H1 (cell line): Measurements from ENCODE around the gene COLEC11. TPM values are rescaled to one million over a fixed set of nuclear protein-coding genes. Genes with fewer than 3 reads are reported as not detected.

Experiments used
- CTCF ChIA-PET: fragments of 300-600 bp; sonication (Branson Sonifier 250); formaldehyde crosslinking; loops from one replicate; lab custom pipeline; 2021; ENCODE audit not compliant: partially characterized antibody; lab: Charles Lee
- POLR2A ChIA-PET: fragments of 300-600 bp; sonication (Branson Sonifier 250); formaldehyde crosslinking; loops from one replicate; lab custom pipeline; 2021; ENCODE audit warnings: inconsistent platforms; ENCODE audit not compliant: partially characterized antibody; lab: Charles Lee
- DNase-seq, 2 experiments: peaks; one replicate each; pipeline versions ENCODE4 v3.0.0 to v3.0.0-alpha.2; 2010 to 2022; ENCODE audit warnings: low spot score in 2 of 2, low read depth in 1 of 2, mixed read lengths in 1 of 2
- FAIRE-seq: peaks from 2 replicates; lab custom pipeline; 2011; peaks lifted over from hg19 to GRCh38; lab: Jason Lieb, UNC
- H2AFZ ChIP-seq: 2 replicates; pipeline ENCODE4 v1.8.1; 2012; ENCODE audit warnings: low read length, inconsistent platforms
- H2AK5ac ChIP-seq: 2 replicates; pipeline ENCODE4 v1.6.1; 2013; ENCODE audit warnings: low read depth, low read length
- H2BK120ac ChIP-seq: replicated peaks from 2 replicates; pipeline ENCODE3; 2013; ENCODE audit warnings: low read depth, low read length, inconsistent platforms
- H2BK12ac ChIP-seq: 2 replicates; pipeline ENCODE4 v1.6.1; 2013; ENCODE audit warnings: low read depth, low read length
- H2BK15ac ChIP-seq: 2 replicates; pipeline ENCODE4 v1.6.1; 2013; ENCODE audit warnings: low read length
- H2BK20ac ChIP-seq: 2 replicates; pipeline ENCODE4 v1.6.1; 2013; ENCODE audit warnings: low read length
- H2BK5ac ChIP-seq: 2 replicates; pipeline ENCODE4 v1.6.1; 2013; ENCODE audit warnings: low read depth, low read length
- H3K14ac ChIP-seq: 2 replicates; pipeline ENCODE4 v1.6.1; 2013; ENCODE audit warnings: inconsistent platforms; ENCODE audit not compliant: insufficient read length
- H3K18ac ChIP-seq: 2 replicates; pipeline ENCODE4 v1.6.1; 2013; ENCODE audit warnings: low read length; ENCODE audit errors: extremely low read depth
- H3K23ac ChIP-seq: 2 replicates; pipeline ENCODE4 v1.6.1; 2013; ENCODE audit warnings: inconsistent platforms; ENCODE audit not compliant: insufficient read length
- H3K23me2 ChIP-seq: 2 replicates; pipeline ENCODE4 v1.6.1; 2013; ENCODE audit warnings: low read depth, low read length
- H3K27ac ChIP-seq: 2 replicates; pipeline ENCODE4 v1.6.1; 2011; ENCODE audit warnings: low read depth, low read length, inconsistent platforms
- H3K27me3 ChIP-seq, 4 experiments: replicated peaks in 1 of 4; 1 replicate in 1 of 4; 2 replicates in 3 of 4; pipeline versions ENCODE4 v1.6.1 to v1.8.1; 2011 to 2013; ENCODE audit warnings: low read length in 3 of 4, mild to moderate bottlenecking in 3 of 4, inconsistent platforms in 2 of 4, mixed read lengths in 2 of 4, moderate library complexity in 1 of 4; ENCODE audit not compliant: control insufficient read depth in 3 of 4, insufficient read depth in 3 of 4; ENCODE audit errors: extremely low read depth in 1 of 4
- H3K36me3 ChIP-seq, 4 experiments: 2 replicates each; pipeline versions ENCODE4 v1.6.1 to v1.8.1; 2011 to 2013; ENCODE audit warnings: mild to moderate bottlenecking in 4 of 4, low read length in 3 of 4, moderate library complexity in 2 of 4, control low read depth in 1 of 4, inconsistent platforms in 1 of 4; ENCODE audit not compliant: insufficient read depth in 4 of 4, control insufficient read depth in 2 of 4
- H3K4ac ChIP-seq: replicated peaks from 2 replicates; pipeline ENCODE3; 2013; ENCODE audit warnings: low read length, low read depth, mixed read lengths, inconsistent platforms; ENCODE audit not compliant: insufficient read length
- H3K4me1 ChIP-seq, 4 experiments: replicated peaks in 1 of 4; 1 replicate in 1 of 4; 2 replicates in 3 of 4; pipeline versions ENCODE4 v1.6.1 to v1.8.1; 2011 to 2013; ENCODE audit warnings: low read length in 3 of 4, inconsistent platforms in 2 of 4, mixed read lengths in 1 of 4; ENCODE audit not compliant: insufficient read depth in 4 of 4, control insufficient read depth in 3 of 4
- H3K4me2 ChIP-seq, 2 experiments: 2 replicates each; pipeline versions ENCODE4 v1.6.1 to v1.8.1; 2011 to 2013; ENCODE audit warnings: low read depth in 2 of 2, low read length in 2 of 2, control low read depth in 1 of 2, inconsistent platforms in 1 of 2, mild to moderate bottlenecking in 1 of 2; ENCODE audit not compliant: insufficient read depth in 1 of 2
- H3K4me3 ChIP-seq, 4 experiments: fragments of 200-600, 300-600 bp in 1 of 4; sonication (generic), shearing (Covaris generic), sonication (Bioruptor Twin) in 1 of 4; 2 replicates each; pipeline versions ENCODE4 v1.5.1 to v1.8.1; 2011 to 2016; ENCODE audit warnings: low read length in 4 of 4, low read depth in 3 of 4, control low read depth in 2 of 4, inconsistent platforms in 2 of 4, mild to moderate bottlenecking in 2 of 4, mixed read lengths in 1 of 4, moderate library complexity in 1 of 4; ENCODE audit not compliant: insufficient read depth in 2 of 4; ENCODE audit errors: extremely low read depth in 1 of 4
- H3K56ac ChIP-seq: replicated peaks from 2 replicates; pipeline ENCODE3; 2013; ENCODE audit warnings: low read depth, mild to moderate bottlenecking, mixed read lengths, low read length, inconsistent platforms; ENCODE audit not compliant: insufficient read length
- H3K79me1 ChIP-seq: 2 replicates; pipeline ENCODE4 v1.6.1; 2013; ENCODE audit warnings: low read depth, low read length, control low read depth
- H3K79me2 ChIP-seq, 2 experiments: 2 replicates each; pipeline versions ENCODE4 v1.6.1 to v1.8.1; 2012 to 2013; ENCODE audit warnings: low read length in 2 of 2, mild to moderate bottlenecking in 2 of 2, inconsistent platforms in 1 of 2; ENCODE audit not compliant: insufficient read depth in 2 of 2, control insufficient read depth in 1 of 2
- H3K9ac ChIP-seq, 4 experiments: replicated peaks in 1 of 4; 1 replicate in 1 of 4; 2 replicates in 3 of 4; pipeline versions ENCODE4 v1.6.1 to v1.8.1; 2011 to 2013; ENCODE audit warnings: low read depth in 3 of 4, low read length in 3 of 4, control low read depth in 2 of 4, mild to moderate bottlenecking in 2 of 4, moderate library complexity in 2 of 4, inconsistent platforms in 1 of 4; ENCODE audit errors: extremely low read depth in 1 of 4
- H3K9me3 ChIP-seq, 2 experiments: 2 replicates each; pipeline versions ENCODE4 v1.6.1 to v1.8.1; 2012 to 2013; ENCODE audit warnings: mild to moderate bottlenecking in 2 of 2, moderate library complexity in 2 of 2, control low read depth in 1 of 2, inconsistent platforms in 1 of 2, low read depth in 1 of 2, low read length in 1 of 2, mixed read lengths in 1 of 2; ENCODE audit not compliant: insufficient read depth in 2 of 2
- H4K20me1 ChIP-seq, 2 experiments: replicated peaks in 1 of 2; 2 replicates each; pipeline versions ENCODE3 to v1.8.1; 2011 to 2013; ENCODE audit warnings: inconsistent platforms in 2 of 2, low read length in 2 of 2, mild to moderate bottlenecking in 1 of 2; ENCODE audit not compliant: insufficient read depth in 2 of 2, control insufficient read depth in 1 of 2
- H4K5ac ChIP-seq: 2 replicates; pipeline ENCODE4 v1.6.1; 2013; ENCODE audit warnings: low read length, low read depth, mixed read lengths, inconsistent platforms; ENCODE audit not compliant: insufficient read length
- H4K8ac ChIP-seq: 2 replicates; pipeline ENCODE4 v1.8.0; 2013; ENCODE audit warnings: mild to moderate bottlenecking, moderate library complexity, low read length, inconsistent platforms; ENCODE audit not compliant: insufficient read depth; ENCODE audit errors: extremely low read depth
- H4K91ac ChIP-seq: replicated peaks from 2 replicates; pipeline ENCODE3; 2013; ENCODE audit warnings: low read length, mixed read lengths, inconsistent platforms; ENCODE audit not compliant: insufficient read length
- BRCA1 ChIP-seq: IDR thresholded peaks from 2 replicates; pipeline ENCODE4 v1.6.1; 2012; ENCODE audit warnings: low read depth, low read length, improper control_type of control experiment
- CBX8 ChIP-seq: fragments of 300-800, 300-1000 bp; sonication (generic); IDR thresholded peaks from 2 replicates; pipeline ENCODE4 v1.7.1; 2016; ENCODE audit warnings: low read depth, low read length, borderline replicate concordance
- EP300 ChIP-seq, 2 experiments: IDR thresholded peaks; 1 replicate in 1 of 2; 2 replicates in 1 of 2; pipeline ENCODE4 v1.6.1; 2011 to 2012; ENCODE audit warnings: low read depth in 2 of 2, low read length in 2 of 2, mild to moderate bottlenecking in 2 of 2, borderline replicate concordance in 1 of 2, inconsistent platforms in 1 of 2, moderate library complexity in 1 of 2
- FOSL1 ChIP-seq: IDR thresholded peaks from 2 replicates; pipeline ENCODE4 v1.6.1; 2011; ENCODE audit warnings: mild to moderate bottlenecking, low read depth, low read length, moderate library complexity; ENCODE audit not compliant: insufficient read depth
- GABPA ChIP-seq: IDR thresholded peaks from 2 replicates; pipeline ENCODE4 v1.6.1; 2011; ENCODE audit warnings: mild to moderate bottlenecking, low read length, moderate library complexity, borderline replicate concordance; ENCODE audit not compliant: insufficient read depth
- JUND ChIP-seq: IDR thresholded peaks from 2 replicates; pipeline ENCODE4 v1.6.1; 2011; ENCODE audit warnings: mild to moderate bottlenecking, improper control_type of control experiment, low read length
- KDM4A ChIP-seq: IDR thresholded peaks from one replicate; pipeline ENCODE4 v1.7.1; 2012; ENCODE audit warnings: low read depth, mild to moderate bottlenecking, moderate library complexity, low read length, inconsistent platforms; ENCODE audit not compliant: severe bottlenecking
- NANOG ChIP-seq: IDR thresholded peaks from 2 replicates; pipeline ENCODE4 v1.6.1; 2011; ENCODE audit warnings: low read length, low read depth, mild to moderate bottlenecking, inconsistent platforms; ENCODE audit not compliant: insufficient read depth, poor library complexity, severe bottlenecking
- SIX5 ChIP-seq: IDR thresholded peaks from 2 replicates; pipeline ENCODE4 v1.6.1; 2011; ENCODE audit warnings: mild to moderate bottlenecking, low read depth, low read length
- WGBS, 2 experiments: shearing (Covaris generic) in 1 of 2; methylation state at CpG; one replicate each; pipeline versions ENCODE4 v1.1.6 to v1.1.7; 2013 to 2015; ENCODE audit warnings: low lambda C conversion rate in 2 of 2, mixed read lengths in 2 of 2, inconsistent platforms in 1 of 2, low coverage in 1 of 2, missing lambda C conversion rate in 1 of 2; ENCODE audit not compliant: insufficient replicate concordance in 2 of 2, insufficient coverage in 1 of 2, insufficient read length in 1 of 2; ENCODE audit errors: extremely low coverage in 1 of 2, missing lambda C conversion rate in 1 of 2; 5-methylcytosine and 5-hydroxymethylcytosine counted together
- polyA plus RNA-seq, 7 experiments: library from polyadenylated mRNA; depleted of rRNA in 3 of 7; stranded (reverse) in 5 of 7; unstranded in 2 of 7; fragments of >200 nt in 5 of 7; fragments of 200-250 nt in 2 of 7; gene quantifications; 1 replicate in 5 of 7; 2 replicates in 1 of 7; 4 replicates in 1 of 7; pipeline versions ENCODE4 v1.2.1 to v1.2.3, GENCODE V29; 2011 to 2013; ENCODE audit warnings: missing spikeins in 2 of 7, mixed read lengths in 2 of 7
- total RNA-seq: library from RNA; stranded (reverse); fragmentation: NEBNext Ultra II Directional; extraction: Animal tissue kit (Norgen Biotek cat#: 25700); gene quantifications from 2 replicates; pipeline ENCODE4 v1.2.1, GENCODE V29; 2021
- TF ChIP-seq, protein P1 (sequence below): IDR thresholded peaks from 2 replicates; pipeline ENCODE4 v1.6.1; 2012; ENCODE audit warnings: inconsistent platforms

The COLEC11 gene
- total and polyA plus RNA-seq, 2 of the 8 experiments (the other 6 are each of a cell fraction or from before 2014, with no cell fraction given), result 0.47 to 0.80 TPM

DNA sequence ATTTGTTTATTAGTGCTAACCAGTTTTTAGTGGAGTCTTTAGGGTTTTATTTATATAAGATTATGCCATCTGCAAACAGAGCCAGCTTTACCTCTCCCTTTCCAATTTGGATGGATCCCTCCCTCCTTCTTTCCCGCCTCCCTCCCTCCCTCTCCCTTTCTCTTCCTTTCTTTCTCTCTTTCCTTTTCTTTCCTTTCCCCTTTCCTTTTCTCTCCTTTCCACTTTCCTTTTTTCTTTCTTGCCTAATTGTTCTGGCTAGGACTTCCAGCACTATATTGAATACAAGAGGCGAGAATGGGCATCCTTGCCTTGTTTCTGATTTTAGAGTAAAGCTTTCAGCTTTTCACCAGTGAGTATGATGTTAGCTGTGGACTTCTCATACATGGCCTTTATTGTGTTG lies 24.1 kb downstream of the COLEC11 start:
- Histone ChIP-seq H3K27me3 (no peaks in the 10 kb centered on the region), H2AFZ (no peak overlapping the region), H3K79me1 (no peaks in the 10 kb centered on the region), H3K36me3 (no peaks in the 10 kb centered on the region), H3K9ac (no peak overlapping the region), H3K4ac (no peak overlapping the region), H4K5ac (no peak overlapping the region), H3K4me1 (no peaks in the 10 kb centered on the region), H2BK5ac (no peak overlapping the region), H3K79me2 (no peaks in the 10 kb centered on the region), H3K56ac (no peak overlapping the region), H2AK5ac (no peak overlapping the region), H3K23me2 (no peaks in the 10 kb centered on the region), H3K4me2 (no peak overlapping the region), H3K18ac (no peak overlapping the region), H3K27ac (no peak overlapping the region), H2BK120ac (no peak overlapping the region), H2BK12ac (no peak overlapping the region), H2BK15ac (no peak overlapping the region), H3K23ac (no peak overlapping the region), H4K20me1 (peaks cover 0 to under 1% of the 10 kb centered on the region in 2 experiments), H3K4me3 (no peak overlapping the region), H4K8ac (no peak overlapping the region), H3K14ac (no peak overlapping the region), H2BK20ac (no peak overlapping the region), H4K91ac (no peak overlapping the region), H3K9me3 (peaks cover 8 to 14% of the 10 kb centered on the region in 2 experiments; a peak in 2 of 4 replicates)
- POLR2A ChIA-PET, result no interaction called here
- TF ChIP-seq GABPA (no peak), NANOG (no peak), EP300 (IDR thresholded peaks at IDR 0.05; ENCODE audit: borderline replicate concordance in 1 of 2, low read depth in 2 of 2, low read length in 2 of 2) (no peak), SIX5 (no peak), KDM4A (no peak), FOSL1 (no peak), JUND (no peak), CBX8 (no peak), BRCA1 (no peak)
- TF ChIP-seq, protein P1, sequence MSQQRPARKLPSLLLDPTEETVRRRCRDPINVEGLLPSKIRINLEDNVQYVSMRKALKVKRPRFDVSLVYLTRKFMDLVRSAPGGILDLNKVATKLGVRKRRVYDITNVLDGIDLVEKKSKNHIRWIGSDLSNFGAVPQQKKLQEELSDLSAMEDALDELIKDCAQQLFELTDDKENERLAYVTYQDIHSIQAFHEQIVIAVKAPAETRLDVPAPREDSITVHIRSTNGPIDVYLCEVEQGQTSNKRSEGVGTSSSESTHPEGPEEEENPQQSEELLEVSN, result no peak
- no peak for FAIRE-seq
- WGBS, 2 experiments, result 81% methylated on average over 2 of the region's 2 CpGs; no CpG with 5 or more reads in 1 of the 2 experiments
- CTCF ChIA-PET, result interaction anchor here (2.0 kb wide), 1 partner anchor 10 kb away, joined by 5 read pairs; no protein-coding TSS in a partner anchor
- no peak for DNase-seq
